ENCODE results near the gene GABRD.
A peak's percentile ranks its signal among the peaks of the same experiment; 100 is the strongest.

The GABRD gene

DNA sequence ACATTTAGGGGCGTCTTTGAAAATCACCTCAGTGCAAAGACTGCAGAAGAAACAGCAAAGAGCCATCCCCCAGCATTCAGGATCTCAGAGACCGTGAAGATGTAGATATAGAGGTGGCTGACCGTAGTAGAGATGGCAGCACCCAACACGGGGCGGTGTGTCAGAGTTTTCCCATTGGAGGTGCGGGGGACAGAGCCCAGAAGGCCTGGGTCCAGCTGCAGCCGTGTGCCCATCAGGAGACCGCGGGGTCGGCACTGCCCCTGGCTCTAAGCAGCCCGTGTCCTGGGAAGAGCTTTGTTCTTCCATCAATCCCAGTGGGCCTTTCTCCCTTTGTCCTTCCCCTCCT is 1.1 kb downstream of the GABRD start:
- Mint-ChIP-seq H3K9me3 (ENCODE audit: low read depth) (no peaks in the 10 kb centered on the region), H3K36me3 (no peaks in the 10 kb centered on the region), H3K27ac (no peak overlapping the region), H3K27me3 (peaks cover 32% of the 10 kb centered on the region), H3K4me1 (ENCODE audit: low read depth) (peaks cover 7% of the 10 kb centered on the region), H3K4me3 (peak overlapping the region; percentile 17)

DNA sequence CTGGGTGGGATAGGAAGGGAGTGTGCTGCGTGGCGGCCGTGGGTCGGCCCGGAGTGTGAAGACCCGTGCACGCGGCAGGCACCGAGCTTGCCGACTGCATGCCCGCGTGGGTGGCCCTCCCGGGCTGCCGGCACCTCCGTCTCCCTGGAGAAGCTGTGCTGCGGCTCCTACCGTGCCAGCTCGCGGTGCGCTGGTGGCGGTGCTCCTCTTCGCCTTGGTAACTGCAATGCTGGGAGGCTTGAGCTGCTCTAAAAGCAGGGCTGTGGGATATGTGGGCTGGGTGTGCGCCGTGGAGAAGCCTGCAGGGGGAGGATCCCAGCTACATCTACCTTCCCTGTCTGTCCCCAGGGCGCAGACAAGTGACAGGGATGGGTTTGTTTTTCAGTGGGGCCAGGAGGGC is 2.4 kb downstream of the GABRD start:
- Mint-ChIP-seq H3K27ac (no peak overlapping the region), H3K36me3 (no peaks in the 10 kb centered on the region), H3K9me3 (ENCODE audit: low read depth) (no peaks in the 10 kb centered on the region), H3K4me1 (ENCODE audit: low read depth) (peaks cover 7% of the 10 kb centered on the region), H3K4me3 (no peak overlapping the region), H3K27me3 (peaks cover 25% of the 10 kb centered on the region)

DNA sequence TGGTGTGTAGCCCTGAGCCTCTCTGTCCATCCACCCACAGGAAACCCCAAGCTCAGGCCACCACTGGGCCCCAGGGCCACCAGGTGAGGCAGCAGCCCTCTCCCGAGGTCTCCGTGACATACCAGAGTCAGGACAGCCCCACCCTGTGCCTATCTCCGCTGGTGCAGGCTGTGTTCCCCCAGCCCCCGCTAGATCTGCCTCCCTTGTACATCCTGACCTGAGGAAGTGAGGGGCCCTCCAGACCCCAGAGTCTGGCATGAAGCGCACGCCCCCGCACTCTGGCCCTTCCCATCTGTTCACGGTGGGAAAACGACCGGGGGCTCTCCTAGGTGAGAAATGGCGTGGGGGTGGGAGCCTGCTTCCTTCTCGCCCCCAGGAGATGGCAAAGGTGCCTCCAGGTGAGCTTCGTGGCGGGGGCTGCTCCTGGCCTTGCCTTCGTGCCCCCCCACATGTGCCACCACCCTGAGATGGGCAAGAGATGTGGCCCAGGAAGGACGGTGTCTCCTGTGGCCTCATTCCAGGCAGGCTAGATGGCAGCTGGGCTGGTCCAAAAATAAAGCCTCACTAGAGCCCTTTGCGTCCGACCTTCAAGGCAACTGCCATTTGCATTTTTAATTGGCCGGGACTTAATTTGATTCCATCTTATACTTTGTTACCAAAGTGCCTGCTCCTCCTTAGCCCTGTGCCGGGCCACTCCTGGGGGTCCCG is 3.1 kb downstream of the GABRD start:
- Mint-ChIP-seq H3K27ac (no peak overlapping the region), H3K27me3 (peaks cover 20% of the 10 kb centered on the region), H3K4me3 (no peak overlapping the region), H3K4me1 (ENCODE audit: low read depth) (peaks cover 7% of the 10 kb centered on the region), H3K36me3 (no peaks in the 10 kb centered on the region), H3K9me3 (ENCODE audit: low read depth) (no peaks in the 10 kb centered on the region)

DNA sequence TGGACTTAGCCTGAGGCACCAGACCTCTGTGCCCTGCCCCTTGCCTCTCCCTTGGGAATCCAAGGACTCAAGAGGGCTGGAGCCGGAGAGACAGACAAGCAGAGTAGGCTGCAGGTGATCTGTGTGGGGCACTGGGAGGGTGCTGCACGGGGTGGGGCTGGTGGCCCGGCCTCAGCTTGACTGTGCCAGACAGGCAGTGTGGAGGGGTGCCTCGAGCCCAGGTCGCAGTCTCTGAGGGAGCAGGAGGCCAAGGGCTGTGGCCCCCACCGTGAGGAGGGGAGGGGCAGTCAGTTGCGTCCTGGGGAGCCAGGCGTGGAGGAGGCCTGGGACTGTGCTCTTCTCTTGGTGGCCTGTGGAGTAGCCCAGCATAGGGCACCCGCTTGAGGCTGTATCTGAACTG is 4.0 kb downstream of the GABRD start:
- Mint-ChIP-seq H3K27ac (no peak overlapping the region), H3K36me3 (no peaks in the 10 kb centered on the region), H3K27me3 (peaks cover 13% of the 10 kb centered on the region), H3K9me3 (ENCODE audit: low read depth) (no peaks in the 10 kb centered on the region), H3K4me3 (no peak overlapping the region), H3K4me1 (ENCODE audit: low read depth) (peaks cover 4% of the 10 kb centered on the region)

DNA sequence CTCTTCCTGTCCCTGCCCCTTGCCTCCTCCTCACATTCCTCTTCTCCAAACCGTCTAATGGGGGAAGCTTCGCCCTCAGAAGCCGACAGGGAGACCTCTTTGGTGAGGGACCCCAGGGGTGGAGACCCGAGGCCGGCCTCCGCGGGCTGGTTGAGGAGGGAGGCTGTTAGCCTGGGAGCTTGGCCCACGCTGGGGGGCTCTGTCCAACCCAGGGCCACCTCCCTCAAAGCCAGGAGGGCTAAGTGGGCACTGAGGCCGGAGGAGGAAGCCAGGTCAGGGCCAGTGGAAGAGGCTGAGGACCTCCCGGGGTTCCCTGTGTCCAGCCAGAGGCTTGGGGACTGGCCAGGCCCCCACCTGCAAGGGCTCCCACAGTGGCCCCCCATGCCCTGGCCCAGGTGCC is 5.3 kb downstream of the GABRD start:
- Mint-ChIP-seq H3K27me3 (peaks cover 9% of the 10 kb centered on the region), H3K4me1 (ENCODE audit: low read depth) (no peaks in the 10 kb centered on the region), H3K9me3 (ENCODE audit: low read depth) (no peaks in the 10 kb centered on the region), H3K36me3 (no peaks in the 10 kb centered on the region), H3K4me3 (no peak overlapping the region), H3K27ac (no peak overlapping the region)

DNA sequence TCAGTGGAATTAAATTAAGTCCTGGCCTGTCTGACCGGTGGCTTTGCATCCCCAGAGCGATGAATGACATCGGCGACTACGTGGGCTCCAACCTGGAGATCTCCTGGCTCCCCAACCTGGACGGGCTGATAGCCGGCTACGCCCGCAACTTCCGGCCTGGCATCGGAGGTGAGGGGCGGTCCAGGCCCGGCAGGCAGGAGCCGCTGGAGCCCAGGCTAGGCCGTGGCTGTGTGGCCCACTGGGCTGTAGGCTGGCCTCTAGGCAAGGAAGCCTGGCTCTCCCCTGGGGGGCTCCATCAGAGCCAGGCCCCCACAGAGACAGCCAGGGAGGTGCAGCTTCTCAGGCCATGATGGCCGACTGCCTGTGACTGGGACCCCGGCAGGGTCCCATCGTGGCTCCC is 5.7 kb downstream of the GABRD start:
- Mint-ChIP-seq H3K4me3 (no peak overlapping the region), H3K27me3 (peaks cover 9% of the 10 kb centered on the region), H3K27ac (no peak overlapping the region), H3K4me1 (ENCODE audit: low read depth) (no peaks in the 10 kb centered on the region), H3K36me3 (no peaks in the 10 kb centered on the region), H3K9me3 (ENCODE audit: low read depth) (no peaks in the 10 kb centered on the region)

DNA sequence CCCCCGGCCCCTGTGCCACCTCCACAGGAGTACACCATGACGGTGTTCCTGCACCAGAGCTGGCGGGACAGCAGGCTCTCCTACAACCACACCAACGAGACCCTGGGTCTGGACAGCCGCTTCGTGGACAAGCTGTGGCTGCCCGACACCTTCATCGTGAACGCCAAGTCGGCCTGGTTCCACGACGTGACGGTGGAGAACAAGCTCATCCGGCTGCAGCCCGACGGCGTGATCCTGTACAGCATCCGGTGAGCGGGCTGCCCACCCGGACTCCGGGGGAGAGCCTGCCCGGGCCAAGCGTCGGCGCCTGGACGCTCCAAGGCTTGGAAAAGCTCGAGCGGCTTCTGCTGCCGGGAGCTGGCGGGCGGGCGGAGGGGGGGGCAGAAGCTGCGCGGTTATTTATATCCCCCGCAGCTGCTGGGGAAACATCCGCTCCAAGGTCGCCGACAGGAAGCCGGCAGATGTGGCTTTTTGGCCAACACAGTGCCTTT is 6.4 kb downstream of the GABRD start:
- Mint-ChIP-seq H3K27me3 (peaks cover 9% of the 10 kb centered on the region), H3K4me3 (no peak overlapping the region), H3K36me3 (no peaks in the 10 kb centered on the region), H3K27ac (no peak overlapping the region), H3K9me3 (ENCODE audit: low read depth) (no peaks in the 10 kb centered on the region), H3K4me1 (ENCODE audit: low read depth) (no peaks in the 10 kb centered on the region)

DNA sequence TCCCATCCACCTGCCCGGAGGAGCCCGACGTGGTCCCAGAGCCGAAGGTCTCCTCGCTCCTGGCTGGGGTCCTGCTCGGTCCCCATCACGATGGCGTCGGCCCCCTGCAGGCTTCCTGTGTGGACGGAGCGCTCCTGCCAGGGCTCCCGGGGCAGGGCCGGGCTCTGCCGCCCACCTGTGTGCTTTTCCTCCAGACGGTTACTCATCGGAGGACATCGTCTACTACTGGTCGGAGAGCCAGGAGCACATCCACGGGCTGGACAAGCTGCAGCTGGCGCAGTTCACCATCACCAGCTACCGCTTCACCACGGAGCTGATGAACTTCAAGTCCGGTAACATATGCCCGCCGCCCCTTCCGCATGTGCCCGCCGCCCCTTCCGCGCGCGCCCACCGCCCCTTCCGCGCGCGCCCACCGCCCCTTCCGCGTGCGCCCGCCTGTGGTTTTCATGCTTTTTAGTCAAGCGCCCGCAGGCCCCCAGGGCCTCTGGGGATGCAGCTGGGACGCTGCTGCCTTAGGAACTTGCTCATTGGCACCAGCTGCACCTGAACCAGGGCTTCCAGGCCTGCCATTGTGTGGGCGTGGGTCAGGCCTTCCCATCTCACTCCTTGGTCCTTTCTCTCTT is 8.9 kb downstream of the GABRD start:
- H3K4me3 Mint-ChIP-seq: no peak overlapping the region
- H3K36me3 Mint-ChIP-seq: no peaks in the 10 kb centered on the region
- H3K27ac Mint-ChIP-seq: no peak overlapping the region
- H3K27me3 Mint-ChIP-seq: no peaks in the 10 kb centered on the region
- H3K9me3 Mint-ChIP-seq (ENCODE audit: low read depth): no peaks in the 10 kb centered on the region
- H3K4me1 Mint-ChIP-seq (ENCODE audit: low read depth): no peaks in the 10 kb centered on the region

DNA sequence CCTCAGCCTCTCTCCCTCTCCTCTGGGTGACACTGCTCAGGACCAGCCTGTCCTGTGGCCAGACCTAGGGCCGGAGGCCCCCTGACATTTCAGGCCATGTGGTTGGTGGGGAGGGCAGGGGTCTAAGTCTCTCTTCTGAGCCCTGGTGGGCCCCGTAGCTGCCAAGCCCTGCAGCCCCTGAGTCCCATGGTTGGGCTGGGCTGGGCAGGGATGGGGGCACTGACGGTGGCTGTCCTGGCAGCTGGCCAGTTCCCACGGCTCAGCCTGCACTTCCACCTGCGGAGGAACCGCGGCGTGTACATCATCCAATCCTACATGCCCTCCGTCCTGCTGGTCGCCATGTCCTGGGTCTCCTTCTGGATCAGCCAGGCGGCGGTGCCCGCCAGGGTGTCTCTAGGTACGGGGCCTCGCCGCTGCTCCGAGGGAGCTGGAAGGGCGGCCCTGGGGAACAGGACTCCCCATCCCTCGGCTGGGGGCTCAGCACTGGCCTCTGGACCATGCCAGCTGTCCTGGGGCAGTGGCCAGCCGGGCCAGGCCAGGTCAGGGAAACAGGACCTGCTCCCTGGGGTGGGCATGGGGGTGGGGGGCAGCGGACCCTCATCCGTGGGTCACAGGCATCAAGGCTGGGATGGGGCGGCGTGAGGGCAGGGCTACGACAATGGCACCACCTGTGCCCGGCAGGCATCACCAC is 9.9 kb downstream of the GABRD start:
- Mint-ChIP-seq H3K27me3 (no peaks in the 10 kb centered on the region), H3K27ac (no peak overlapping the region), H3K9me3 (ENCODE audit: low read depth) (no peaks in the 10 kb centered on the region), H3K36me3 (no peaks in the 10 kb centered on the region), H3K4me1 (ENCODE audit: low read depth) (no peaks in the 10 kb centered on the region), H3K4me3 (no peak overlapping the region)

DNA sequence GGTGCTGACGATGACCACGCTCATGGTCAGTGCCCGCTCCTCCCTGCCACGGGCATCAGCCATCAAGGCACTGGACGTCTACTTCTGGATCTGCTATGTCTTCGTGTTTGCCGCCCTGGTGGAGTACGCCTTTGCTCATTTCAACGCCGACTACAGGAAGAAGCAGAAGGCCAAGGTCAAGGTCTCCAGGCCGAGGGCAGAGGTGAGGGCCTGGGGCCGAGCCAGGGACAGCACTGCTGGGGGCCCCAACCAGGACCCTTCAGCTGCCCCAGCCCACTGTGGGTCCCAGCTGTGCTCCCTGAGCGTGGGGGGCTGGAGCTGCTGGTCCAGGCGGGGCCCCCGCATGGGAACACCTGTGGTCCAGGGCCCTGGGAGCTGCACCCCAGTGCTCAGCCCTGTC is 10.4 kb downstream of the GABRD start:
- Mint-ChIP-seq H3K27ac (no peak overlapping the region), H3K27me3 (no peaks in the 10 kb centered on the region), H3K4me3 (no peak overlapping the region), H3K9me3 (ENCODE audit: low read depth) (no peaks in the 10 kb centered on the region), H3K4me1 (ENCODE audit: low read depth) (no peaks in the 10 kb centered on the region), H3K36me3 (no peaks in the 10 kb centered on the region)

DNA sequence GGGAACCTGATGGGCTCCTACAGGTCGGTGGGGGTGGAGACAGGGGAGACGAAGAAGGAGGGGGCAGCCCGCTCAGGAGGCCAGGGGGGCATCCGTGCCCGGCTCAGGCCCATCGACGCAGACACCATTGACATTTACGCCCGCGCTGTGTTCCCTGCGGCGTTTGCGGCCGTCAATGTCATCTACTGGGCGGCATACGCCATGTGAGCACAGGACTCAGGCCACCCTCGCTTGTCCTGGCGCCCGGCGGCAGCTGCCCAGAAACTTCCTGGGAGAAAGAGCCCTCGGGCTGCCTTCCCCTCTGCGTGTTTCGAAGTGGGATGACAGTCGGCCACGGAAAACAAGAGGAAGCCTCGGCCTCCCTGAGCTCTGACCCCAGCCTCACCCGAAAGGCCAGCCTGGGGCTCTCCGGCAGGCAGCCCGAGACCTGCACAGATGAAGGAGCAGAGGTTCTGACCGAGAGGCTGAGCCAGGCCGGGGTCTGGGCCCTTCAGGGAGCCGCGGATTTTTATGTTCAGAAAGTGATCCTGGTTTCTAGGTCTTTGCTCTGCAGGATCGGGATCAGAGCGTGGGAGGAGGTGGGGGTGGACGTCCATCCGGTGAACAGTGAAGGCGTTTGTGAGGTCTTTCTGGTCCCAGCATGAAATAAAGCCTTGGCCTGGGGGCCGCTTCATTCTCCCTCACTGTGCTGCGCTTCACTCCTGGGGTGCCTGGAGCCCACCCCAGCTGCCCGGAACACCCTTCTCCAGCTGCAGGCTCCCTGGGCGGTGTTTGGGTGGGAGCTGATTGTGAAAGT is 11.1 kb downstream of the GABRD start:
- H3K4me1 Mint-ChIP-seq (ENCODE audit: low read depth): no peaks in the 10 kb centered on the region
- H3K27ac Mint-ChIP-seq: no peak overlapping the region
- H3K27me3 Mint-ChIP-seq: no peaks in the 10 kb centered on the region
- H3K36me3 Mint-ChIP-seq: no peaks in the 10 kb centered on the region
- H3K4me3 Mint-ChIP-seq: no peak overlapping the region
- no peaks in the 10 kb centered on the region for H3K9me3 Mint-ChIP-seq (ENCODE audit: low read depth)

DNA sequence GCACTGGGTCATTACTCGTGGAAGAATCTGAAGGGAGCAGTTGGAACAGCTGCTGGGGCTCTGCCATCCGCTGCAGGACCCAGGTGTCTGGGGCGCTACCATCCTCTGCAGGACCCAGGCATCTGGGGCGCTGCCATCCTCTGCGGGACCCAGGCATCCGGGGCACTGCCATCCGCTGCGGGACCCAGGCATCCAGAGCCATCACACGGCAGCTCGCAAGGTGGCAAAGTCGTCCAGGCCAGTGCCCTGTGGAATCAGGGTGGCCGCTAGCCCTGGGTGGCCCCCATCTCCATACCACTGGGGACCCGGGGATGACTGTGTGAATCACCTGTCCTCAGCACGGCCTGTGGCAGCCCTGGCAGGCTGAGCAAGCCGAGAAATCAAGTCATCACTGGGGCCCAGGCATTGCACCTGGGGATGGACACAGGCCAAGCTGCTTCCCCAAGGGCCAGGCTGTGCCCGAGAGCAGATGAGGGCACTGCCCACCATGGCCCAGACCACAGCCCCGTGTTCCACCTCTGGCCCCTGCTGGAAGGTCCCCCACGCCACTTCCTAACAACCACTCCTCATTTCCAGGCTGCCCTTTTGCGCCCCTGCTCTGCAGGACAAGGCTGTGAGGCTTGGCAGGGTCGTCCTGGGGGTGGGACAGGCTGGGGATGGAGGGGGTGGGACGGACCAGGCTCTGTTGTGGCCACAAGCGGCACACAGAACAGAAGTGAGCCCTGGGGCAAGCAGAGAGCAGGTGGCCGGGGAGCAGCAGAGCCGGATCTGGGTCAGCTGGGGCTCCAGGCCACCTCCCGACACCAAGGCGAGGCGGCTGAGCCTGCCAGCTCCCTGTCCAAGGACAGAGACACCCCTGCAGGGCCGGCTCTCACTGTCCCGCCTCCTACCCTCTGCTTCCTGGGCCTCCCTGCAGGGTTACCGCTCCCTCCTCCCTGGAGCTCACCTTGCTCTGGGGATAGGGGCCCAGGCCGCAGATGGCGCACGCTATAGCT is 12.7 kb downstream of the GABRD start:
- no peaks in the 10 kb centered on the region for H3K27me3 Mint-ChIP-seq
- no peak overlapping the region for H3K4me3 Mint-ChIP-seq
- no peaks in the 10 kb centered on the region for H3K9me3 Mint-ChIP-seq (ENCODE audit: low read depth)
- no peaks in the 10 kb centered on the region for H3K36me3 Mint-ChIP-seq
- no peak overlapping the region for H3K27ac Mint-ChIP-seq
- H3K4me1 Mint-ChIP-seq (ENCODE audit: low read depth): no peaks in the 10 kb centered on the region

DNA sequence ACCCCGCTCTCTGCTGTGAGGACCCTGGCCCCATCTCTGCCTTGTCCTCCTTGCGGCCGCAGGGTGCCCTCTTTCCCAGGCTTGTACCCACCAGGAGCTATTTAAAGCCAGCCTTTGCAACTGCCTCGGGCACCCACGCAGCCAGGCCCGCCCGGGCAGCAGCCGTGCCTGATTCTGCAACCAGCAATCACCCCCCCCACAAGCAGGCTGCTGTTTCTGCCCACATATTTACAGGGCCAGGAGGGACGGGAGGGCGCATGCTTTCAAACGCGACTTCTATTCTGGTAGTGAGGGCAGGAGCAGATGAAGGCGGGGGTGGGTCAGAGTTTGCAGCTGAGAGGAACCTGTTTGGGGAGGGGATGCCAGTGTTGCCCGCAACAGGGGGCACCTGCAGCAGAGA is 13.6 kb downstream of the GABRD start:
- Mint-ChIP-seq H3K27me3 (no peaks in the 10 kb centered on the region), H3K27ac (no peak overlapping the region), H3K4me1 (ENCODE audit: low read depth) (no peaks in the 10 kb centered on the region), H3K36me3 (no peaks in the 10 kb centered on the region), H3K9me3 (ENCODE audit: low read depth) (no peaks in the 10 kb centered on the region), H3K4me3 (no peak overlapping the region)

DNA sequence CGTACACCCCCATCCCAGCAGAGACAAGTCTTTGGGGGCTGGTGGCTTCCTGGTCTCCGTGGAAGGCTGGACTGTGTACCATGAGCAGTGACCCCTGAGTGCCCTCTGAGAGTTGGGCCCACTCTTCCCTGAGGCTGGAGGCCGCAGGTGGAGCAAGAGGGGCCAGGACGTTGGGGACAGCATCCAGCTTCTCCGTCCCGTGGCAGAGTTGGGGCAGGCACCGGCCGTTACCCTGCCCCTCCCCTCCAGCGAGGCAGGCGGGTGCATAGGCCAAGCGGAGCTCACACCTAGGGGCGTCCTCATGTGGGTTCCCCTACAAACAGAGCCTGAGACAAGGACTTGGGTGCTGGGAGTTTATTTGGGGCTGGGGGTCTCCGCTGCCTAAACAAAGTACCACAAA is 14.0 kb downstream of the GABRD start:
- Mint-ChIP-seq H3K27me3 (no peaks in the 10 kb centered on the region), H3K9me3 (ENCODE audit: low read depth) (no peaks in the 10 kb centered on the region), H3K4me3 (no peak overlapping the region), H3K4me1 (ENCODE audit: low read depth) (no peaks in the 10 kb centered on the region), H3K27ac (no peak overlapping the region), H3K36me3 (no peaks in the 10 kb centered on the region)

Data from activated naive CD8-positive, alpha-beta T cell (primary cell).